Adrenal gland (tissue), 5 donors: ENCODE results near the gene CALR3.

Experiments used
- CTCF ChIP-seq, 6 experiments: fragments of 450-650 bp in 4 of 6; fragments of 200-600 bp in 2 of 6; sonication (generic) in 1 of 6; IDR thresholded peaks; 1 replicate in 5 of 6; 2 replicates in 1 of 6; pipeline versions ENCODE4 v1.5.1 to v1.8.0; 2016 to 2021; ENCODE audit warnings: antibody characterized with exemption in 6 of 6, mild to moderate bottlenecking in 2 of 6, moderate library complexity in 1 of 6
- POLR2A ChIP-seq, 2 donors: fragments of 450-650 bp; IDR thresholded peaks; one replicate each; pipeline ENCODE4 v1.6.1; 2017; ENCODE audit warnings: antibody characterized with exemption in 2 of 2, mild to moderate bottlenecking in 2 of 2, moderate library complexity in 1 of 2
- donor health status: DM: no; HTN: no; CAD: no.

- TF ChIP-seq POLR2A (IDR thresholded peaks at IDR 0.05) = no peak
- TF ChIP-seq CTCF (IDR thresholded peaks at IDR 0.05) = no peak
These were observed 8.3 kb upstream of the CALR3 start for GRCh38 chr19:16504271-16504670.
